HG02970 (cell line): ENCODE measurements around the gene UBXN2A.

Experiments
- ATAC-seq: cut with Tn5 transposase; IDR thresholded peaks from one replicate; pipeline ENCODE4 v1.9.1; 2021; ENCODE audit warnings: mild to moderate bottlenecking, moderate library complexity, moderate number of reproducible peaks; ENCODE audit not compliant: unreplicated experiment, low FRiP score

The UBXN2A gene, protein sequence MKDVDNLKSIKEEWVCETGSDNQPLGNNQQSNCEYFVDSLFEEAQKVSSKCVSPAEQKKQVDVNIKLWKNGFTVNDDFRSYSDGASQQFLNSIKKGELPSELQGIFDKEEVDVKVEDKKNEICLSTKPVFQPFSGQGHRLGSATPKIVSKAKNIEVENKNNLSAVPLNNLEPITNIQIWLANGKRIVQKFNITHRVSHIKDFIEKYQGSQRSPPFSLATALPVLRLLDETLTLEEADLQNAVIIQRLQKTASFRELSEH

DNA sequence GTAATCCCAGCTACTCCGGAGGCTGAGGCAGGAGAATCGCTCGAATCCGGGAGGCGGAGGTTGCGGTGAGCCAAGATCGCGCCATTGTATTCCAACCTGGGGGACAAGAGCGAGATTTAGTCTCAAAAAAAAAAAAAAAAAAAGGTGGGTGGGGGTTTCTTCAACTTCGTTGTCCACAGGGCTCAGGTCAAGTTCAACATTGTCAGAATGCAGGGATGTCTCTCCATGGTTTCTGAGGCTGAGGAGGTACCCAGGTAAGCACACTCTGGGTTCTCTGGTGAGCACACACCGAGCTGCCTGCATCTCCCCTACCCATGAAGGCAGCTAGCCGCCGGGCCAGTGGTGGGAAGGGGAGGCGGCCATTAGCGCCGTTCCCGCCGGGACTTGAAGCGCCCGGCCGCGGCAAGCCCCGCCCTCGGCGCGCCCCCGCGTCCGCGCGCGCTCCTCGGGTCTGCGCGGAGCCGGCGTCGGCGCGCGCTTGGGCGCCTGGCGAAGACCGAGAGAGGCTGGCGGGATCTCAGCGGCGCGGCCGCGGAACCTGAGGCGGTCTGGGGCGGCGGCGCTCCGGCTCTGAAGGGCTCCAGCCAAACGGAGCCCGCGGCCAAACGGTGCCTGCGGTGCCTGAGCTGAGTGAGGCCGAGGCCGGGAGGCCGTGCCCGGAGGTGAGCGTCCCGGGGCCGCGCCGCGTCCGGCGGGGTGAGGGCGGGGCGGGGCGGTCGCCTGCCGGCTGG lies at the start of gene UBXN2A:
TSS of gene UBXN2A (plus strand) at position 477 of the 731 bp plus-strand sequence. CDS start 17,852 bp downstream, outside the sequence.
- peak; percentile 81 for ATAC-seq

DNA sequence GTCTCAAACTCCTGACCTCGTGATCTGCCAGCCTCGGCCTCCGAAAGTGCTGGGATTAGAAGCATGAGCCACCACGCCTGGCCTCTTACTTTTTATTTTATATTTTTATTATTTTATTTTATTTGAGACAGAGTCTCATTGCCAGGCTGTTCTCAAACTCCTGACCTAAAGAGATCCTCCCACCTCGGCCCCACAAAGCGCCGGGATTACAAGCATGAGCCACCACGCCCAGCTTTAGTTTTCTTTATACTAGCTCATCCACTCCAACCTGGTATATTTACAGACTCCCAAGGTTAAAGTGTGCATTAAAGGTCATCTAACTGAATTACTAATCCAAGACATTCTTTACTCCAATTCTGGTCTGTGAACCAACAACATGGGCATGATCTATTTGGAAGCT lies 40.1 kb upstream of the UBXN2A start:
- ATAC-seq: no peak

DNA sequence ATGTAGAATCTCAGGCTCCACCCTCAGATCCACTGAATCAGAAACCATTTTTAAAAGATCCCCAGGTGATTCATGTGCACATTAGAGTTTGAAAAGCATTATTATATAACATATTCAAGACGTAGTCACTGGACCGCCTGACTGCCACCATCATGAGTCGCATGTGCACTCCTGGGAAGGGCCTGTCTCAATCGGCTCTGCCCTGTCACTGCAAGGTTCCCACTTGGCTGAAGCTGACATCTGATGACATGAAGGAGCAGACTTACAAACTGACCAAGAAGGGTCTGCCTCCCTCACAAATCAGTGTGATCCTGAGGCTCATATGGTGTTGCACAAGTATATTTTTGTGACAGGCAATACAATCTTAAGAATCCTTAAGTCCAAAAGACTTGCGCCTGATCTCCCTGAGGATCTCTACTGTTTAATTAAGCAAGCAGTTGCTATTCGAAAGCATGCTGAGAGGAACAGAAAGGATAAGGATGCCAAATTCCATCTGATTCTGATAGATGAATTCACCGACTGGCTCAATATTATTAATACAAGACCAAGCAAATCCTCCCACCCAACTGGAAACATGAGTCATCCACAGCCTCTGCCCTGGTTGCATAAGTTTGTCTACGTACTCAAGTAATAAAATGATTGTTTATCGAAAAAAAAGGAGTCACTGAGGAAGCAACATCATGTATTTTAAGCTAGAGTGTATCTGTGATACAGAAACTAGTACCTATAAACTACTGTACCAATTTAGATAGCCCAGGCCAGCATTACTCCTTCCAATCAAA lies 39.5 kb upstream of the UBXN2A start:
- ATAC-seq: no peak

GRCh38 chr2:23901966-23902846 lies 38.1 kb upstream of the UBXN2A start:
- ATAC-seq: no peak

GRCh38 chr2:23903034-23903433 lies 37.2 kb upstream of the UBXN2A start:
- ATAC-seq: no peak

- no peak for ATAC-seq
Measured at GRCh38 chr2:23904215-23904614, 36.0 kb upstream of the UBXN2A start.

- ATAC-seq: no peak
Measured at GRCh38 chr2:23904692-23905091, 35.6 kb upstream of the UBXN2A start.

DNA sequence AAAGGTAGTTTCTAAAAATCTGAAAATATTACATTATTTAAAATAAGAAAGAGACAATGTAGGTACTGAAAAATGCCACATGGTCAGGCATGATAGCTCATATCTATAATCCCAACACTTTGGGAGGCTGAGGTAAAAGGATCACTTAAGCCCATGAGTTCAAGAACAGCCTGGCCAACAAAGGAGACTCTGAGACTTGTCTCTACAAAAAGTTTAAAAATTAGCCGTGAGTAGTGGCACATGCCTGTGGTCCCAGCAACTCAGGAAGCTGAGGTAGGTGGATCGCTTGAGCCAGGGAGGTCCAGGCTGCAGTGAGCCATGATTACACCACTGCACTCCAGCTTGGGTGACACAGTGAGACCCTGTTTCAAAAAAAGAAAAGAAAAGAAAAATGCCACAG lies 35.1 kb upstream of the UBXN2A start:
- ATAC-seq: no peak

DNA sequence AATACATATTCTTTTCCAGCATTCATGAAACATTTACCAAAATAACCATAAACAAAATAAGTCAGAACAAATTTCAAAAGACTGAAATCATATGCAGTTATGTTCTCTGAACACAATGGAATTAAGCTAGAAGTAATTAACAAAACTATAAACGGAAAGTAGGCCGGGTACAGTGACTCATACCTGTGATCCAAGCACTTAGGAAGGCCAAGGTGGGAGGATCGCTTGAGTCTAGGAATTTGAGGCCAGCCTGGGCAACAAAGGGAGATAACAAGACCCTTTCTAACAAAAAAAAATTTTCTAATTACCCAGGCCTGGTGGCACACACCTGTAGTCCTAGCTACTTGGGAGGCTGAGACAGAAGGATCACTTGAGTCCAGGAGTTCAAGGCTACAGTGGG lies 28.2 kb upstream of the UBXN2A start:
- ATAC-seq: no peak

DNA sequence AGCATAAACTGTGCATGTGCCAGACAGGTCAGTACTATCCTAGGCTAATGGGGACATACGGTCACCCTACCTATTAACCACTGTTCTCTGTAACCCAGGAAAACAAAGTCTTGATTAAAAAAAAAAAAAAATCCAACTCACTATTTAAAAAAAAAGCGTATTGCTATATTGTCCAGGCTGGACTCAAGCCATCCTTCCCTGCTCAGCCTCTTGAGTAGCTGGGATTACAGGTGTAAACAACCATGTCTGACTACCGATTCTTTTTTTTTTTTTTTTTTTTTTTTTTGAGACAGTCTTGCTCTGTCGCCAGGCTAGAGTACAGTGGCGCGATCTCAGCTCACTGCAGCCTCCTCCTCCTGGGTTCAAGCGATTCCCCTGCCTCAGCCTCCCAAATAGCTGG lies 24.9 kb upstream of the UBXN2A start:
- ATAC-seq: no peak

DNA sequence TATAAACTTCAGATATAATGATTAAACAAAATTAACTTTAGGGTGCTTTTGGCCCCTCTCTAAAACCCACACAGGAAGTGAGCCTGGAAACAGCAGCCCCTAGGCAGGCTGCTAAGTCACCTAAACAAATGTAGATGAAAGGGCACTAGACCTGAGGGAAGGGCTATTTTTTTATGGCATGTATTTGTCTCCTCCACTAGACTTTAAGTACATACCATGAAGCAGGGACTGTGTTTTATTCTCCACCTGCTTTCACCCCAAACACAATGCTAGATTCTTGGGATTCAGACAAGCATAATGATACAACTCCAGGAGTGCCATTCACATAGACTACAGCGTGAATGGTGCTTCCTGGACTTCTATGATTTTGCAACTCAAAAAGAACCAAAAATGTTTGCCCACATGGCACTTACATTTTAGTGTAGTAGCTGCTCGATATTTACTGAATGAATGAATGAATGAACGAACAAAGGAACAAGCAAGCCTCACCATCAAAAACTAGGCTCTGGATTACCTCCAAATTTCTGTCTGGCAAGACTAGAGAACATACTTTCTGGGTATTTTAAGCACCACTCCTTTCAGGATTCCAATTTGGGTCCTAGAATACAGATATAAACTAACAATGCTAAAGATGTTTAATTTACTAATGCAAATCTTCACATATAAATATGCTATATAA lies 23.4 kb upstream of the UBXN2A start:
- ATAC-seq: no peak

DNA sequence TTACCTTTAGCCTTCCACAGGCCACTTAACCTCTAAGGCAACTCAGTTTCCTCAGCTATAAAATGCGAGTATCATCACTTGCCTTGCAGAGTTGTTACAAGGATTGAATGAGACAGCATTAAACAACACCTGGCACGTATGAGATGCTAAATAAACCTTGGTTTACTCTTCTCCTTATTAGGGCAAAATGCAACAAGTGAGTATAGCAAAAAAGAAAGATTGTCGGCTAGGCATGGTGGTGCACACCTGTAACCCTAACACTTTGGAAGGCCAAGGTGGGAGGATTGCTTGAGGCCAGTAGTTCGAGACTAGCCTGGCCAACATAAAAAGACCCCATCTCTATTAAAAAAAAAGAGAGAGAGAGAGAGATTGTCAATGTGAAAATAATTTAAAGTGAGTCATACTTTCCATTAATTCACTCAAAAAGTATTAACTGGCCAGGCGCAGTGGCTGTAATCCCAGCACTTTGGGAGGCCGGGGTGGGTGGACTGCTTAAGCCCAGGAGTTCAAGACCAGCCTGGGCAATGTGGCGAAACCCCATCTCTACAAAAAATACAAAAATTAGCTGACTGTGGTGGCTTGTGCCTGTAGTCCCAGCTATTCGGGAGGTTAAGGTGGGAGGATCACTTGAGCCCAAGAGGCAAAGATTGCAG lies 21.3 kb upstream of the UBXN2A start:
- ATAC-seq: no peak

DNA sequence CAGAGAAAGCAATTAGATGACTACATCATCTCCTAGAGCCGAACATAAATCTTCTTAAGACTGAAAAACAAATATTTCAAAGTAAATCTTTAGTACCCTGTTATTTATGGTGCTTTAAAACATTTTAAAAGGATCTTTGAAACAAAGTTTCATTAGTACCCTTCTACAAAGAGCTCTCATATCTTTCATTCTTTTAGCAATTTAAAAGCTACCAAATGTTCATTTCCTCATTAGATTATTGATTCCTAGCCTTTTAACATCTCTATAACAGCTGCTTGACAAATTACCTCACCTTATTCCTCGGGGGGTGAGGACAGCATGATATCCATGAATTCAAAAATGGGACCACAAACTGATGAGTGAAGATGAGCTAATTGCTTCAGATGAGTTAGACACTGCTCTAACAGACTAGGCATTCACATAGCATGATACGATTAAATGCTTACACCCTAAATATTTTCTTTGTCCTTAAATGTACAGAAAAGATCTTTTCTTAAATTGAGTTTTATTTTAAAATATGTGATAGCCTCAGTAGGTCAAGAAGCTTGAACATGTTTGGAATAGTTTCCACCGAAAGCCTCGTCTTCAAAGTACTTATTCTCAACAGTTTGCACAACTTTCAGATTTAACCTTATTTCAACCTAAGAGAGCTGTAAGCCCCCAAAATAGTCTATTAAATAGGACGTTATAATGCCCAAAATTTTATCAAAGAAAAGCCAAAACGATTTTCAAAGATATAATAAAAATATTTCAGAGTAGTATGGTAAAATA lies 15.5 kb upstream of the UBXN2A start:
- ATAC-seq: no peak

GRCh38 chr2:23925702-23926289 lies 14.5 kb upstream of the UBXN2A start:
- ATAC-seq: peak; percentile 45

- ATAC-seq: peak; percentile 14
Measured at GRCh38 chr2:23926290-23926749, 13.9 kb upstream of the UBXN2A start.

DNA sequence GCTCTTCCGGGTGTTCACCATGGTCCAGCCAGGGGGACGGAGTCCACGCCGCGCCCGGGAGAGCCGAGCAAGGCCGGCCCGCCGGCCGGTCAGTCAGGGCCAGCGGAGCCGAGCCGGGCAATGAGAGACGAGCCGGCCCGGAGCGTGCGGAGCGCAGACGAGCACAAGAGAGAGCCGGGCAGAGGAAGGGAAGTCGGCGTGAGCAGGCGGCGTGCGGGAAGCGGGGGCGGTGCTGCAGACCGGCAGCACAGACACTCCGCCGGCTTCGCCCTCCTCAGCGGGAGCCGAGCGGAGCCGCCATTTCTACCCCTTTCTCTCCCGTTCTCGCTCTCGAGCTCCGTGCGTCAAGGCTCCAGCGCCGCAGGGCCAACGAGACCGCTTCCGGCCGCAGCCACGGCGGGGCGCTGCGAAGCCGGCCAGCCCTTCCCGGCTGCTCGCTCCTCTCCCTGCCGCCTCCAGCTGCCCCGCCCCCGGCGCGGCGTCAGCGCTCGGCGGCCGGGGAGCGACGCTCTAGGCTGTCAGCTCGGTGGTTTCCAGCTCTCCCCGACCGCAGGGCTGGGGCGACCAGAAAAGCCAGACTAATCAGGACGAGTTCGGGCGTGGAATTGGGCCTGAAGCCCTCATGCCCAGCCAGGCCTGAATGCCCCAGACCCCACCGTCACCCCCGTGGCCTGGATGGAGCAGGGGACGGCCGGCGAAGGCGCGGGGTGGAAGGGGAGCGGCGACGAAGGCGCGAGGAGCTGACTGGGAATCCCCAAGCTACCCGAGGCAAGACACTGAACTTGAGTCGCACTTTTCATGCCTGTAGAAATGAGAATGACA lies 13.3 kb upstream of the UBXN2A start, which contains the start of gene ATAD2B:
TSS of gene ATAD2B (minus strand) at position 374 of the 822 bp plus-strand sequence. CDS start at position 21, 353 bp downstream.
- peak; percentile 80 for ATAC-seq

DNA sequence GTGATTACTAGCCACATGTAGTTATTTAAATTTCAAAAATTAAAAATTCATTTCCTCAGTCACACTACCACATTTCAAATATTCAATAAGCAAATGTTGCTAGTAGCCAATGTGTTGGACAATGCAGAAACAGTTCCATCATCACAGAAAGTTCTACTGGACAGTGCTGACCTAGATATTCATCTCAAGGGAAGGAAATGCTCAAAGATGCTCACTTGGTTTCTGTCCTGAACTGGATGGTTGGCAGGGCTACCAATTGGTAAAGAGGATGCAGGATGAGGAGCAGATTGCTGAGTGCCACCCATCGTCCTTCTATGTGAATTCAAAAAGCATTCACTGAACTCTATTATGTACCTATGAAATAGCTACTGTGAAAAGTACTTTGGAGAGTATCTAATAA lies 6.0 kb upstream of the UBXN2A start:
- no peak for ATAC-seq
